Measurements from ENCODE around the gene MYOC. TPM values are rescaled to one million over a fixed set of nuclear protein-coding genes. Genes with fewer than 3 reads are reported as not detected.
A peak's percentile ranks its signal among the peaks of the same experiment; 100 is the strongest.
"Not testable (repeated sequence)": the region's sequence is repeated elsewhere in the genome, so short reads cannot be mapped to it uniquely, and the experiment has no call there.

MYOC gene
- polyA plus RNA-seq (ENCODE audit: insufficient read length in 4 of 4) = under 1 TPM; 0.14 to 0.19 (median 0.18) TPM

- DNase-seq (ENCODE audit: low read depth in 4 of 4, low spot score in 3 of 4) = no peak
Observed at GRCh38 chr1:171652234-171652822, at the start of gene MYOC. Gene MYOC (minus strand): TSS chr1:171652688. CDS start chr1:171652611, 77 bp downstream.

GRCh38 chr1:171699531-171699930 is 47.0 kb upstream of the MYOC start:
- peak in 3 of 4 donors; percentile 6 to 19 (median 7) for DNase-seq (ENCODE audit: low read depth in 4 of 4, low spot score in 3 of 4)

GRCh38 chr1:171695772-171696171 is 43.3 kb upstream of the MYOC start:
- DNase-seq (ENCODE audit: low read depth in 4 of 4, low spot score in 3 of 4) = not testable (repeated sequence)

DNA sequence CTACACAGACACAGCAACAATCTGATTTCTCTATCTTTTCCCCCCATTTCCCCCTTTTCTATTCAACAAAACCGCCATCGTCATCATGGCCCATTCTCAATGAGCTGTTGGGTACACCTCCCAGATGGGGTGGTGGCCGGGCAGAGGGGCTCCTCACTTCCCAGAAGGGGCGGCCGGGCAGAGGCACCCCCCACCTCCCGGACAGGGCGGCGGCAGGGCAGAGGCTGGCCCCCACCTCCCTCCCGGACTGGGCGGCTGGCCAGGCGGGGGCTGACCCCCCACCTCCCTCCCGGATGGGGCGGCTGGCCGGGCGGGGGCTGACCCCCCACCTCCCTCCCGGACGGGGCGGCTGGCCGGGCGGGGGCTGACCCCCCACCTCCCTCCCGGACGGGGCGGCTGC is 41.1 kb upstream of the MYOC start:
- not testable (repeated sequence) for DNase-seq (ENCODE audit: low read depth in 4 of 4, low spot score in 3 of 4)

DNA sequence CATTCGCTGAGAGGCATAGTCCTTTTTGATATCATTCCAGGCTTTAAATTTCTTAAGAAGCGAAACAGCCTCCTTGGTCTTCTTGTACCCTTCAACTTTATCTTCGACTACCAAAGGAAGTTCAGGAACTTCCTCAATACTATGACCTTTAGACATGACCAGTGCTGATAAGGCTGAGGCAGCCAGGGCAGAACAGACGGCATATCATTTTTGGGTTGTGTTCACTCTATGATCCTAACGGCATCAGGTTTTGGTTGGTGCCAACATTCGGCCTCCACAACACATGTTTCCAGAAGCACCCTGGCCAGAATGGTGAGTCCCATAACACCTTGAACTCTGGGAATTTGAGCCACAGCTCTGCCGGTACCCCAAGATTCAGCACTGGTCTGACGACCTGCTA is 31.4 kb upstream of the MYOC start:
- no peak for DNase-seq (ENCODE audit: low read depth in 4 of 4, low spot score in 3 of 4)

GRCh38 chr1:171680339-171680738 is 27.9 kb upstream of the MYOC start:
- no peak for DNase-seq (ENCODE audit: low read depth in 4 of 4, low spot score in 3 of 4)

- DNase-seq (ENCODE audit: low read depth in 4 of 4, low spot score in 3 of 4) = no peak
Observed at GRCh38 chr1:171676823-171677222, 24.3 kb upstream of the MYOC start.

GRCh38 chr1:171674431-171675405 is 22.2 kb upstream of the MYOC start:
- no peak for DNase-seq (ENCODE audit: low read depth in 4 of 4, low spot score in 3 of 4)

- no peak for DNase-seq (ENCODE audit: low read depth in 4 of 4, low spot score in 3 of 4)
Observed at GRCh38 chr1:171670739-171671138, 18.3 kb upstream of the MYOC start.

DNA sequence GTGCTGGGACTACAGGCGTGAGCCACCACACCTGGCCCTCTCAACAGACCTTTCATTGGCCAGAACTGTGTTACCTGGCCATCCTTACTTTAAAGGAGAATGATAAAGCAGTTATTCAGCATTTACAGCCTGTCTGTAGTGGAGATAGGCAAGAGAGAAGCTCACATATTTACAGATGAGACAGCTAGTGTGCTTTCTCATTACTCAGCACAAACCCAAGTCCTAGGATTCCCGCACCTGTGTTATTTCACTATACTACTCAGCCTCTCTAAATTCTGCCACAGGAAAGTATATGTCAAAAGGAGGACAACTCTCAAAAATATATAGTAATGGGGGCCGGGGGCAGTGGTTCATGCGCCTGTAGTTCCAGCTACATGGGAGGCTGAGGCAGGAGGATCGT is 15.9 kb upstream of the MYOC start:
- no peak for DNase-seq (ENCODE audit: low read depth in 4 of 4, low spot score in 3 of 4)

- DNase-seq (ENCODE audit: low read depth in 4 of 4, low spot score in 3 of 4) = no peak
Observed at GRCh38 chr1:171666114-171666769, 13.8 kb upstream of the MYOC start.

- no peak for DNase-seq (ENCODE audit: low read depth in 4 of 4, low spot score in 3 of 4)
Observed at GRCh38 chr1:171664976-171665375, 12.5 kb upstream of the MYOC start.

- DNase-seq (ENCODE audit: low read depth in 4 of 4, low spot score in 3 of 4) = no peak
Observed at GRCh38 chr1:171663854-171664575, 11.5 kb upstream of the MYOC start.

DNA sequence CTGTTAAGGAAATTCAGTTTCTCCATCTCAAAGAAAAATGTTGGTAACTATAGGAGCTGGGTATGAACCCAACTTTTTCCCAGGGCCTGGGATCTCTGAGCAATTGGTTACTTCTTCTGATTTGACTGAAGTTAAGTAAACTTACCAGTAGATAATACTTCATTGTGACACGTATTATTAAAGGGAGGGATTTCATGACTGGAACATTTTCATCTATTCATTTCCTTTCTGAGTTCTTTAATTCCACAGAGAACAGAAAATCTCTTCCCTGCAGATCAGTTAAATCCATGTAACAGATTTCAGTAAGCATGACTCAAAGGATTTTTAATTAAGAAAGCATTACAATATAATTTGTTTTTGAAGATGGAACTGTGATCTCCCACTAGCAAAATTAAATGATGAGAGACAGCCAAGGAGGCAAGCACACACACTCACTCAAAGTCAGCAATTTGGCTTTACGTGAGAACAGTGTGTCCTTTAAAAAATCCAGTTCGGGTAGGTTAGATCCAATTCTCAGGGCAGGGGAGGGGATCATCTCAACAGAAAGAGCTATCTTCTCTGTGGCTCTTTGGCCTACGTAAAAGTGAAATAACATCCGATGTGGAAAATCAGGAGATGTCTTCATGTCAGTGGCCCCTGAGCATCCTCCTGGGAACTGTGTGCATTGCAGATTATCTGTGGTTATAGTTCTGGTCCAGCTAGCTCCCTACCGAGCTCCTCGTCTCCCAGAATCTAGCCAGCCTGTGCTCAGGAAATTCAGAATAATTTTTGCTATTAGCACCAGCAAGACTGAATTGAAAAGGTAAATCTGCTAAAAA is 10.8 kb upstream of the MYOC start:
- DNase-seq (ENCODE audit: low read depth in 4 of 4, low spot score in 3 of 4) = no peak

- DNase-seq (ENCODE audit: low read depth in 4 of 4, low spot score in 3 of 4) = no peak
Observed at GRCh38 chr1:171661076-171661650, 8.7 kb upstream of the MYOC start.

DNA sequence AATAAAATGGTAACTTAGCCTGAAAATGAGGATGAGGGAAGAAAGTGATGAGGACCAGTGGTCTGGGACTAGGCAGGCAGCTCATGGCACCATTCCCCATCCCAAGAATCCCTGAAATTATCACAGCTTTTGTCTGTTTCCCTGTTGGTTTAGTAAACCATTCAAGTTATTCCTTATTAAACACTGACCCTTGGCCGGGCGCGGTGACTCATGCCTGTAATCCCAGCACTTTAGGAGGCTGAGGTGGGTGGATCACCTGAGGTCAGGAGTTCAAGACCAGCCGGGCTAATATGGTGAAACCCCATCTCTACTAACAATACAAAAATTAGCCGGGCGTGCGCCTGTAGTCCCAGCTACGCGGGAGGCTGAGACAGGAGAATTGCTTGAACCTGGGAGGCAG is 3.7 kb upstream of the MYOC start:
- DNase-seq (ENCODE audit: low read depth in 4 of 4, low spot score in 3 of 4) = not testable (repeated sequence)

DNA sequence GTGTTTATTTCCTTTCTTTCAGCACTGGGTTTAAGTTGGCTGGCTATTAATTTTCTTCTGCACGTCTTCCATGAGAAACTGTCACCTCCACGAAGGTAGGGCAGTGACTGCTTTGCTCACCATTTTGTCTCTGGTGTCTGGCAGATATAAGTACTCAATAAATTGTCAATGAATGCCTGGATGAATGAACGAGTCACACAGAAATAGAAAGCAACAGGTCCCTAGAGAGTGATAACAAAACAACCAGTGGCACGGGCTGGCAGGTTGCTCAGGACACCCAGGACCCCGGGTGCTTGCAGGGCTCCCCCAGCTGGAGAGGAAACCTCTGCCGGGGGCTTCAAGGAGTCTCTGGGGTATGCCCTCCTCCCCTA is 3.2 kb upstream of the MYOC start:
- no peak for DNase-seq (ENCODE audit: low read depth in 4 of 4, low spot score in 3 of 4)

DNA sequence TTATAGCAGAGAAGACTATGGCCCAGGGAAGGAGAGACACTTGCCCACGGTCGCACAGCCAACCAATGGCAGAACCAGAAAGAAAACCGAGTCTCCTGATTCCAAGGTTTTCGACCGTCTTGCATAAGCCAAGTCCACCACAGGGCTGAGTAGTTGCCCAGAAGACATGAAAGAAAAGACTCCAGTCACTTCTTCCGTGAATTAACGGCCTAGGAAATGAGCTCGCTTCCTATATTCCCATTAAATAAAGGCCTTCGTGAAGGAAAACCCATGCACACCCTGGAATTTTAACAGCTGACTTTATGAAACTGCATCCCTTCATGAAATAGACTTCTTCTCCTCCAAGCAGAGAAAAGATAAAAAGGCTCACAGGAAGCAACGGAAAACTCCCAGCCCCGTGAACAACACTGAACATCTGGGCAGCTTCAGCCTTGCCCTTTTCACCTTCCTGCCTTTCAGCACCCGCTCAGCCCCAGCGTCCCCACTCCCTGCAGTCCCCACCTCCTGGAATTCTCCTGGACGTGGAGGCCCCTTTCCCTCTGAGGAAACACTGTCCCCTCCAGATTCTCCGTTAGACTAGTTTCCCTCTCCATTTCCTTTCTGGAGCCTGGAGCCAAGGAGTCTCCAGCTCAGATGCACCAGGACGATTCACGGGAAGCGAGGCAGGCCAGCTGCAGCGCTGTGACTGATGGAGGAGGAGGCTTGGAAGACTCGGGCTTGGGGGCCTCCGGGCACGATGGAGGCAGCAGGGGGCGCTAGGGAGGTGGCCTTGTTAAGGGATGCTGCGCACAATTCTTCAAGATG is 2.7 kb upstream of the MYOC start:
- DNase-seq (ENCODE audit: low read depth in 4 of 4, low spot score in 3 of 4) = peak in 3 of 4 donors; percentile 44 to 59 (median 51)
